GM12891 (cell line): ENCODE results near the gene TMTC4.

Experiments used
- POLR2A ChIP-seq: IDR thresholded peaks from 2 replicates; pipeline ENCODE4 v1.6.1; 2011; ENCODE audit warnings: low read depth, low read length, control low read depth
- POLR2AphosphoS5 ChIP-seq: IDR thresholded peaks from 2 replicates; pipeline ENCODE4 v1.6.1; 2011; ENCODE audit warnings: low read depth, low read length, control low read depth
- TAF1 ChIP-seq: IDR thresholded peaks from 2 replicates; pipeline ENCODE4 v1.6.1; 2011; ENCODE audit warnings: low read depth, low read length, control low read depth

- TF ChIP-seq POLR2A: no peak
- no peak for TF ChIP-seq POLR2AphosphoS5
- TF ChIP-seq TAF1: no peak
These were observed 8.5 kb downstream of the TMTC4 start for GRCh38 chr13:100666124-100666523.
